Astrocyte of the spinal cord (primary cell): ENCODE data around the gene PLCD3.

Experiments used
- DNase-seq: peaks from one replicate; pipeline ENCODE4 v3.0.0; 2011; ENCODE audit warnings: low read depth, low spot score
- H3K4me3 ChIP-seq: 2 replicates; pipeline ENCODE4 v1.5.1; 2011; ENCODE audit warnings: low read depth, mild to moderate bottlenecking, low read length, moderate library complexity
- in situ Hi-C: cut with HindIII; loops from 2 replicates; pipeline ENCODE4 v1.10.0; 2017; ENCODE audit warnings: low sequenced_read_pairs
- TF ChIP-seq, protein P1 (sequence below): IDR thresholded peaks from 2 replicates; pipeline ENCODE4 v1.5.1; 2012; ENCODE audit warnings: low read depth, mild to moderate bottlenecking, low read length, inconsistent platforms

Gene PLCD3

DNA sequence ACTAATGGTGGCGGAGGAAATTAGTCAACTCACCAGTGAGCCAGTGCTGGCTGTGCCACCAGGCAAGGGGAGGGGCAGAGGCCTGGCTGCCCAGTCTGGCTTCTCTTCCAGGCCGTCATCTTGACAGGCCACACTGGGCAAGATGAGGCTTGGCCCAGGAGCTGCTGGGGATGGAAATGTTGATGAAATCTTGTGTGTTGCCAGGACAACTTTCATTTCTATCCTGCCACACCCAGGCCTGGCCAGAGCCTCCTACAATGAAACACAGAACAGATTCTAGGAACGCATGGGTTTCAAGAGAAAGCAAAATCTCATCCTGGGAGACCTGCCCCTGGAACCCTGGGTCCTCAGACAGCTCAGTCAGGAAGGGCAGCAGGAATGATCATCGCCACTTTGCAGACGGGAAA lies 38.6 kb upstream of the PLCD3 start:
- TF ChIP-seq, protein P1, sequence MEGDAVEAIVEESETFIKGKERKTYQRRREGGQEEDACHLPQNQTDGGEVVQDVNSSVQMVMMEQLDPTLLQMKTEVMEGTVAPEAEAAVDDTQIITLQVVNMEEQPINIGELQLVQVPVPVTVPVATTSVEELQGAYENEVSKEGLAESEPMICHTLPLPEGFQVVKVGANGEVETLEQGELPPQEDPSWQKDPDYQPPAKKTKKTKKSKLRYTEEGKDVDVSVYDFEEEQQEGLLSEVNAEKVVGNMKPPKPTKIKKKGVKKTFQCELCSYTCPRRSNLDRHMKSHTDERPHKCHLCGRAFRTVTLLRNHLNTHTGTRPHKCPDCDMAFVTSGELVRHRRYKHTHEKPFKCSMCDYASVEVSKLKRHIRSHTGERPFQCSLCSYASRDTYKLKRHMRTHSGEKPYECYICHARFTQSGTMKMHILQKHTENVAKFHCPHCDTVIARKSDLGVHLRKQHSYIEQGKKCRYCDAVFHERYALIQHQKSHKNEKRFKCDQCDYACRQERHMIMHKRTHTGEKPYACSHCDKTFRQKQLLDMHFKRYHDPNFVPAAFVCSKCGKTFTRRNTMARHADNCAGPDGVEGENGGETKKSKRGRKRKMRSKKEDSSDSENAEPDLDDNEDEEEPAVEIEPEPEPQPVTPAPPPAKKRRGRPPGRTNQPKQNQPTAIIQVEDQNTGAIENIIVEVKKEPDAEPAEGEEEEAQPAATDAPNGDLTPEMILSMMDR, result no peak
- DNase-seq, result peak; percentile 74
- in situ Hi-C loops, result no loop called here
- H3K4me3 ChIP-seq, result no peak overlapping the region

DNA sequence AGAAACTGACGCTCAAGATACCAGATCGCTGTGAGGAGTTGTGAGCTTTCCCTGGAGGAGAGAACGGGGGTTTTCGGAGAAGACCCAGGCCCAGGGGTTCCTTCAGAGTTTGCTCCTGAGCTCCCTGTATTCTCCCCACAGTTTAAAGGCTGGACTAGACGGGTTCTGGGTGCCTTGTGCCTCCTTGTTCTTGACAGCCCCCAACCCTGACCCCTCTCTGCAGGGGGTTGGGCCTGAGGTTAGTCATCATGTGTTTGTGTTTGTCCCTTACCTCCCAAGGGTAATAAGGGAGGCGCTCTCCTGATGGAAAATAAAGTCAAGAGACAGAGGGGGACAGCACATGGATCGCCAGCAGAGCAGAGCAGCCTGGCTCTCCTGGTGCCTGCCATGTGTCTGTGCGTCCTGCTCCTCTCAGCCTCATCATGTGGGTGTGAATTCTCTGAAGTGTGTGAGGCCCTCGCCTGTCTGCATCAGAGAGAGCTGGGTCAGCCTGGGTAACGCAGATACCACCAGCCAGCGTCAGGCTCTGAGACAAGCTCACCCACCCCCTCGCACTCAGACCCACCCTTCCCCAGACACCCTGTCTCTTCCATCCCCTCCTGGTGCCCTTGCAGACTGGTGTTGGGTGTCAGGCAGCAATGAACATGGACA lies 38.1 kb upstream of the PLCD3 start:
- TF ChIP-seq, protein P1, result no peak
- H3K4me3 ChIP-seq, result no peak overlapping the region
- in situ Hi-C loops, result no loop called here
- no peak for DNase-seq

DNA sequence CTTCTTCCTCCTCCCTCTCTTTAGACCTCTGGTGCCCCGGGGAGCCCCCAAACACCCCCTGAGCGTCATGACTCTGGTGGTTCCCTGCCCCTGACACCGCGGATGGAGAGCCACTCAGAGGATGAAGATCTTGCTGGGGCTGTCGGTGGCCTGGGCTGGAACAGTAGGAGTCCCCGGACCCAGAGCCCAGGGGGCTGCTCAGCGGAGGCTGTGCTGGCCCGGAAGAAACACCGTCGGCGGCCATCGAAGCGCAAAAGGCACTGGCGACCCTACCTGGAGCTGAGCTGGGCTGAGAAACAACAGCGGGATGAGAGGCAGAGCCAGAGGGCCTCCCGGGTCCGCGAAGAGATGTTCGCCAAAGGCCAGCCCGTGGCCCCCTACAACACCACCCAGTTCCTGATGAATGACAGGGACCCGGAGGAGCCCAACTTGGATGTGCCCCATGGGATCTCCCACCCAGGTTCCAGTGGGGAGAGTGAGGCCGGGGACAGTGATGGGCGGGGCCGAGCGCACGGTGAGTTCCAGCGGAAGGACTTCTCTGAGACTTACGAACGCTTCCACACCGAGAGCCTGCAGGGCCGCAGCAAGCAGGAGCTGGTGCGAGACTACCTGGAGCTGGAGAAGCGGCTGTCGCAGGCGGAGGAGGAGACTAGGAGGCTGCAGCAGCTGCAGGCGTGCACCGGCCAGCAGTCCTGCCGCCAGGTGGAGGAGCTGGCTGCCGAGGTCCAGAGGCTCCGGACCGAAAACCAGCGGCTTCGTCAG lies 36.9 kb upstream of the PLCD3 start:
- TF ChIP-seq, protein P1, result no peak
- H3K4me3 ChIP-seq, result no peak overlapping the region
- in situ Hi-C loops, result no loop called here
- DNase-seq, result no peak

DNA sequence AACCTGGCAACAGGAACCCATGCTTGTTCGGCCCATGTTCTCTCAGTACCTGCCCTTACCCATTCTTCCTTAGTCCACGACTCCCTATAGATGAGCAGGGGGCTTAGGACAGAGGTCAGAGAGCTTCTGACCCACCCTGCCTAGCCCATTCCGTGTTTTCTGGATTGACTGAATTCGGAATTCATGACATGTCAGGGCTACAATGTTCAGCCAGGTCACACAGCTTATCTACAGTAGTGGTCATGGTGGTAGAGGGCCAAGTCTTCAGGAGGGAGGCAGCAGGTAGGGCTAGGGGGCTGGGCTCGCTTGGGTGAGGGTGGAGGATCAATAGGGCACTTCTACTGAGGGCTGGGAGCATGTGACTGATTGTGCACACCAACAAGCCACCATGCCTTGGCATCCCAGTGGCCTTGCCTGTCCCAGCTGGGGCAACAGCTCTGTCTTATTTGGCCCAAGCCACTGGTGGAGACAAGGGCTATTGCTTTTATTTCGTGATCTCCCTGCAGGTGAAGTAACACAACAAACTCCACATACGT lies 32.5 kb upstream of the PLCD3 start:
- no peak overlapping the region for H3K4me3 ChIP-seq
- TF ChIP-seq, protein P1, result no peak
- DNase-seq, result no peak
- in situ Hi-C loops, result no loop called here

DNA sequence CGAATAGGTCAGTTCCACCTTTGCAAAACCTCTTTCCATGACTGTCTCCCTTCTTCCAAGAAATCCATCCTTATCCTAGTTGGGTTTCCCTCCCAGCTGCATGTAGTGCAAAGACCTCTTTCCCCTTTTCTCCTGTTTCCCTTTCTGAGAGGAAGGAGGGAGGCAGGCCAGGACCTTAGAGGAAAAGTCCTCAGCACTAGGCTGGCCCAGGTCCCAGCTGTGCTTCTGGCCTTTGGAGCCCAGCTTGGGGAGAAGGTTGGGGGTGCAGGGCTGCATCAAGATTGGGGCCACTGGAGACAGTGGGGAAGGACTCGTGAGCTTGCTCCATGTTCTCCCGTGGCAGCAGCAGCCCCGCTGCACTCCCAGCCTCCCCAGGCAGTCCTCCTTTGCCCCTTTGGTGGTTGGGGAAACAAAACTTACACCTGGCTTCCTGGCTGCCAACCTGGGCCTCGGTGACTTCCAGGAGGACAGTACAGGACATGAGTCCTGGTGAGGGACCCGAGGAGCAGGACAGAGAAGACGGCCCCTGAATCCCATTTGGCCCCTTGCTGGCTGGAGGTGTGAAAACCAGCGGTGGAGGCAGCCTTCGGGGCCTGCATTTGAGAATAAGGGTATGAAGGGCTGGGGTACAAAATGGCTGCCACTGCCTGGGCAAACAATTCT lies 29.8 kb upstream of the PLCD3 start:
- H3K4me3 ChIP-seq, result peak overlapping the region; percentile 33
- no peak for DNase-seq
- TF ChIP-seq, protein P1, result no peak
- in situ Hi-C loops, result no loop called here

DNA sequence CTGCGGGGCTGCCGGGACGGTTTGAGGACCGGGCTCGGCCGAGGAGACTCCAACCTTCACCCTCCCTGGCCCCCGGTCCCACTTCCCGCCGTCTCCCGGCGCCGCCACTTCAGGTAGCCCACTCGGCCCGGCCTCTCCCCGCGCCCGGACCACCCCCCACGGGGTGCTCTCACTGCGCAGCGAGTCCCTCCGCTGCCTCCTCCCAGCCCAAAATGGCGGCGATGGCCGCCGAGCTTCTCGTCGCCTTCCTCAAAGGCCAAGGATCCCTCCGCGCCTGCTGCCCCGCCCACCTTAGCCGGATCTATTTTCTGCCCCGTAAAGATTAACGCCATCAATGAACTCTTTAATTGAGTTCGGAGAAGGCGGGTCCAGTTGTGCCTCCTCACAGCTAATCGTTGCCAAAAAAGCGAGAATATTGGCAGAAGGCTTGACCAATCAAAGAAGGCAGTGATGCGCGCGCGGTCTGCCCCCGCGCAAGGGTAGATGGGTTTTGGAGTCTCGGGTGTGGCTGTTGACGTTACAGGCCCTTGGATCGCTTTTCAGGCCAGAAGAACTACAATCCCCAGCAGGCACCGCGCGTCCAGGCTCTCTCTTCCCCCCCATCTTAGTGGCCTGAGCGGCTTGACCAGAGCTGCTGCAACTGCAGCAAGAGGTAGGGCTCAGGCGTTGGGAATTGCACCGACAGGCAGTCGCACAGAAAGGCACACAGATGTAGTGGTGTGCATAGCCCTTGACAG lies 29.1 kb upstream of the PLCD3 start, which contains the start of gene HEXIM2:
Gene HEXIM2, plus strand, starts transcription at position 588 of the 737 bp plus-strand sequence. CDS start 919 bp downstream, outside the sequence.
- TF ChIP-seq, protein P1, result no peak
- DNase-seq, result peak; percentile 100
- peak within 1 kb of the TSS; percentile 98 for H3K4me3 ChIP-seq
- in situ Hi-C loops, result no loop called here
